Activated CD4-positive, alpha-beta memory T cell treated with anti-CD3 and anti-CD28 coated beads for 36 hours (primary cell): ENCODE measurements around the gene CARMIL1. TPM values are rescaled to one million over a fixed set of nuclear protein-coding genes. Genes with fewer than 3 reads are reported as not detected.

Experiments
- CTCF ChIA-PET: fragments of 350-600 bp; sonication (Branson Sonifier 250); formaldehyde crosslinking; loops from one replicate; lab custom pipeline; 2021; ENCODE audit warnings: antibody characterized with exemption, inconsistent platforms; lab: Charles Lee
- POLR2A ChIA-PET: fragments of 350-600 bp; sonication (Branson Sonifier 250); formaldehyde crosslinking; loops from one replicate; lab custom pipeline; 2021; ENCODE audit warnings: antibody characterized with exemption; lab: Charles Lee
- DNase-seq: peaks from one replicate; pipeline ENCODE4 v3.0.0-alpha.2; 2020
- H3K27ac Mint-ChIP-seq: one replicate; pipeline ENCODE4 v1.8.0; 2021; ENCODE audit warnings: mixed read lengths
- H3K27me3 Mint-ChIP-seq: one replicate; pipeline ENCODE4 v1.8.0; 2021; ENCODE audit warnings: mixed read lengths
- H3K36me3 Mint-ChIP-seq: one replicate; pipeline ENCODE4 v1.8.0; 2021; ENCODE audit warnings: mixed read lengths
- H3K4me1 Mint-ChIP-seq: one replicate; pipeline ENCODE4 v1.8.0; 2021; ENCODE audit warnings: low read depth, mixed read lengths
- H3K4me3 Mint-ChIP-seq: one replicate; pipeline ENCODE4 v1.8.0; 2021; ENCODE audit warnings: mild to moderate bottlenecking, mixed read lengths
- H3K9me3 Mint-ChIP-seq: one replicate; pipeline ENCODE4 v1.8.0; 2021; ENCODE audit warnings: mixed read lengths
- intact Hi-C: fragments of 100-400 bp; cut with micrococcal nuclease; formaldehyde crosslinking; loops from one replicate; pipeline ENCODE4 v1.15.1; 2023
- total RNA-seq, 2 experiments: library from RNA; stranded (reverse); gene quantifications; one replicate each; pipeline ENCODE4 v1.2.3, GENCODE V29; 2021

CARMIL1 gene
- total RNA-seq, 2 experiments from 2014 or later: 2.4 to 2.7 TPM

DNA sequence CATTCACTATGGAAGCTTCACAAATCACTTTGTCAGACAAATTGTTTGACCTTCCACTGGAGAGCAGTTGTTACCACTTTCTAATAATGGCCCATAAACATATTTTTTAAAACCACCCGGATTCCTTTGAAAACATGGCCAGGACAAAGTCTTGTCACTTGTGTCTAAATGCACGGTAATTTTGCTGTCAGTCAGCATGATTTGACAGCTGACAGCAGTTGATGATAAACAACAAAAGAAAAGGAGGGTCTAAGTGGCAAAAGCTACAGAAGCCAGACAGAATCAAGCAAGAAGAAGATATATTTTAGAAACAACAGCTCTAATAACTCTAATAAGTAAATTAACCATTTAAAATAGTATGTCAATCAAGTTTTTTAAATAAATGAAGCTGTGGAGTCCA, 27.7 kb upstream of the CARMIL1 start:
- no peaks in the 10 kb centered on the region for H3K9me3 Mint-ChIP-seq
- H3K27me3 Mint-ChIP-seq: peaks cover 13% of the 10 kb centered on the region
- H3K27ac Mint-ChIP-seq: no peak overlapping the region
- ChIA-PET CTCF (interaction anchor here (1.4 to 5.5 kb wide), 5 partner anchors 14 to 305 kb away, joined by 5 to 29 read pairs (median 7); partner anchors contain the start of gene CARMIL1), POLR2A (interaction anchor here (0.6 kb wide), 2 partner anchors 17 to 200 kb away, joined by 3 to 4 read pairs; no protein-coding TSS in a partner anchor)
- intact Hi-C loops: loop anchor here (2.0 kb wide), 1 partner anchor 113 kb away; no protein-coding TSS in a partner anchor
- H3K4me3 Mint-ChIP-seq: no peak overlapping the region
- peaks cover 11% of the 10 kb centered on the region for H3K4me1 Mint-ChIP-seq
- no peak for DNase-seq
- H3K36me3 Mint-ChIP-seq: no peaks in the 10 kb centered on the region

GRCh38 chr6:25253351-25253750, 25.8 kb upstream of the CARMIL1 start:
- H3K27ac Mint-ChIP-seq: no peak overlapping the region
- no peaks in the 10 kb centered on the region for H3K36me3 Mint-ChIP-seq
- POLR2A ChIA-PET: no interaction called here
- H3K27me3 Mint-ChIP-seq: peaks cover 14% of the 10 kb centered on the region
- no peak overlapping the region for H3K4me3 Mint-ChIP-seq
- CTCF ChIA-PET: interaction anchor here (1.3 to 5.5 kb wide), 3 partner anchors 12 to 237 kb away, joined by 3 to 29 read pairs (median 5); no protein-coding TSS in a partner anchor
- intact Hi-C loops: no loop called here
- H3K4me1 Mint-ChIP-seq: peaks cover 11% of the 10 kb centered on the region
- no peaks in the 10 kb centered on the region for H3K9me3 Mint-ChIP-seq
- no peak for DNase-seq

GRCh38 chr6:25254671-25255070, 24.5 kb upstream of the CARMIL1 start:
- Mint-ChIP-seq H3K4me1 (peaks cover 11% of the 10 kb centered on the region), H3K4me3 (no peak overlapping the region), H3K9me3 (no peaks in the 10 kb centered on the region), H3K27ac (no peak overlapping the region), H3K27me3 (peaks cover 14% of the 10 kb centered on the region), H3K36me3 (no peaks in the 10 kb centered on the region)
- intact Hi-C loops: no loop called here
- DNase-seq: no peak
- ChIA-PET POLR2A (no interaction called here), CTCF (interaction anchor here (1.0 to 5.5 kb wide), 2 partner anchors 11 kb away, joined by 3 to 29 read pairs; no protein-coding TSS in a partner anchor)

DNA sequence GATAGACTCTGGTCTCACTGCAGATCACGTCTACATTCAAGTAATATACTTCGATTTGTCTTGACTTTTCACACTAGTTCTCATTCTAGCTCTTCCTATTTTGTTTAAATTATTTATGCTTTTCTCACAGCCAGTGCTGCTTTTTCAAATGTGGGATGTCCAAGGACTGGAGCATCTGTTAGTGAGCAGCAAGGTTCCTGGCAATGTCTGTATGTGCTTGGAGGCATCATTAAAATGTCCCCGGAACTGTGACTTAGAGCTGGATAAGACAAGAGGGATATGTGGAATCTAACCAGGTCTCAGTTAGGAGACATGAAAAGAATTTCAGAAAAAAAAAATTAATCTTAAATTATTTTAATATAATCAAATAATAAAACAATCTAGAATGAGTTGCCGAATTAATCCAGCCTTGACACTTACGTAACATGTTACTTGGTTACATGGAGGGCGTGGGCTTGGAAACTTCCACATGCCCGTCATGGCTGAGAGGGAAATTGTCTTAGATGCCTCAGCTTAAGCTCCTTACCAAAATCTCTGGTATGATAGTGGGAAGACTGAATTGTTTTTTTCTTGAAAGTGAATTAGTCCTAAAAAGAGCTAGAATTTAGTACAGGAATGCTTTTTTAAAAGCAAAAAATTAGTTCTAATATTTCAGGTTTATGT, 21.4 kb upstream of the CARMIL1 start:
- DNase-seq: no peak
- POLR2A ChIA-PET: no interaction called here
- CTCF ChIA-PET: interaction anchor here (1.8 to 3.2 kb wide), 3 partner anchors 8 to 232 kb away, joined by 6 to 14 read pairs (median 9); no protein-coding TSS in a partner anchor
- H3K9me3 Mint-ChIP-seq: no peaks in the 10 kb centered on the region
- intact Hi-C loops: no loop called here
- H3K4me1 Mint-ChIP-seq: no peaks in the 10 kb centered on the region
- peaks cover 4% of the 10 kb centered on the region for H3K27me3 Mint-ChIP-seq
- no peaks in the 10 kb centered on the region for H3K36me3 Mint-ChIP-seq
- H3K27ac Mint-ChIP-seq: no peak overlapping the region
- no peak overlapping the region for H3K4me3 Mint-ChIP-seq

DNA sequence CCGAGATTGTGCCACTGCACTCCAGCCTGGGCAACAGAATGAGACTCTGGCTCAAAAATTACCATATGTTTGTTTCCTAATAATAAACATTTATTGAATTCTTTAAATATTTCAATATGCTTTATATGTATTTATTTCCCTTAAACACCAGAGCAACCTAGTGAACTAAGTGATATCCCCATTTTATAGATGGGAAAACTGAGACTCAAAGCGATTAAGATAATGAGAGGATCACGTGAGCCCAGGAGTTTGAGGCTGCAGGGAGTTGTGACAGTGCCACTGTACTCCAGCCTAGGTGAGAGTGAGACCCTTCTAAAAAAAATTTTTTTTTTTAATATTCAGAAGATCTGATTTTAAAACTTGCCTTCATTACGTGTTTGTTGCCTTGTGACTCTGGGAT, 19.4 kb upstream of the CARMIL1 start:
- intact Hi-C loops: no loop called here
- Mint-ChIP-seq H3K4me3 (no peak overlapping the region), H3K27me3 (peaks cover 6% of the 10 kb centered on the region), H3K27ac (no peak overlapping the region), H3K4me1 (no peaks in the 10 kb centered on the region), H3K9me3 (no peaks in the 10 kb centered on the region), H3K36me3 (no peaks in the 10 kb centered on the region)
- DNase-seq: no peak
- CTCF ChIA-PET: no interaction called here
- POLR2A ChIA-PET: no interaction called here

DNA sequence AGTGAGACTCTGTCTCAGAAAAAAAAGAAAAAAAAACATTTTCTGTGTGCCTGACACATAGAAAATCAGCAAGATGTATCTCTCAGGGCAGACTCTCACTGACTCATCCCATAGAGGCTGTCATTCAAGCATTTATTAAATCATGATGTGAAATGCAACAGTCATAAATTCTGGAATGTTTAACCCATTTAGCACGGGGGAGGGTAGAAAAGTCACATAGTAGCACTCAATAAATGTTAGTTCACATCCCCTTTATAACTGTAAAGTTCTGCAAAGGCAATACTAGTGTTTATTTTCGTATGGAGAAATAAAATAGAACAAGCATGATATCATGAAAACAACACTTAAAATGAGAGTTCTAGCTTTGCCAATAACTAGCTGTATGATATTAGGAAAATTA, 15.5 kb upstream of the CARMIL1 start:
- Mint-ChIP-seq H3K27ac (no peak overlapping the region), H3K4me3 (no peak overlapping the region), H3K27me3 (peaks cover 3% of the 10 kb centered on the region), H3K36me3 (no peaks in the 10 kb centered on the region), H3K4me1 (no peaks in the 10 kb centered on the region), H3K9me3 (no peaks in the 10 kb centered on the region)
- DNase-seq: no peak
- ChIA-PET CTCF (interaction anchor here (0.7 to 4.5 kb wide), 5 partner anchors 8 to 293 kb away, joined by 3 to 207 read pairs (median 9); no protein-coding TSS in a partner anchor), POLR2A (no interaction called here)
- intact Hi-C loops: no loop called here

DNA sequence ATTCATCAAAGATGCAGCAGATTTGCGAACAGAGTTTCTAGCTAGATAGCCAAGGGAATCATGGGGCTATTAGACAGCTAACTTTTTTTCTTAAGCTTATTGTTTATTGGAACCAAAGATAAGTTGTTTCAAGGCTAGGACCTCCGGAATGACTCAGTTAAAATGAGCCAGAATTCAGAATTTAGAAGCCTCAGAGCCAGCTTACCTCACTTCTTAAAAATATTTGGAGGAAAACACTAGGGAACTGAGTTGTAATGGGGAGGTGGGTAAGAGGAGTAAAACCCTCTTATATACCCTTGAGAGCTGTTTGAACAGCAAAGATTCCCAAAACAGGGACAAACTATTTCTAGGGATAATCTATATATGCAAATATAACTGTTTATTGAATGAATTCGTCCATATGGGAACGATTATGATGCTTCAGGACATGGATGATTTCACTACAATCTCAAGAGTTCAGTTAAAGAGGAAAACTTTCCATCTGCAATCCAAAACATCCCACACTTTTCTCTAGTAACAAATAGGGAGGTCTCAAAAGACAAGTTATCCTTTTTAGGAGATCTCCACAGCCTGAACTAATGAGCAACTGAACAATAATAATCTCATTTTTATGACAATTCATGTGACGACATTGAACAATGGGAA, 12.6 kb upstream of the CARMIL1 start:
- Mint-ChIP-seq H3K27me3 (peaks cover 4% of the 10 kb centered on the region), H3K9me3 (no peaks in the 10 kb centered on the region), H3K27ac (no peak overlapping the region), H3K36me3 (no peaks in the 10 kb centered on the region), H3K4me3 (no peak overlapping the region), H3K4me1 (no peaks in the 10 kb centered on the region)
- POLR2A ChIA-PET: no interaction called here
- DNase-seq: no peak
- intact Hi-C loops: no loop called here
- CTCF ChIA-PET: interaction anchor here (0.6 to 4.5 kb wide), 42 partner anchors 9 to 760 kb away, joined by 3 to 207 read pairs (median 6); partner anchors contain the start of gene CARMIL1

GRCh38 chr6:25267662-25268061, 11.5 kb upstream of the CARMIL1 start:
- H3K4me1 Mint-ChIP-seq: no peaks in the 10 kb centered on the region
- no peak overlapping the region for H3K4me3 Mint-ChIP-seq
- H3K27ac Mint-ChIP-seq: no peak overlapping the region
- no peak for DNase-seq
- ChIA-PET CTCF (interaction anchor here (1.3 kb wide), 1 partner anchor 222 kb away, joined by 3 read pairs; no protein-coding TSS in a partner anchor), POLR2A (no interaction called here)
- no peaks in the 10 kb centered on the region for H3K36me3 Mint-ChIP-seq
- H3K27me3 Mint-ChIP-seq: peaks cover 11% of the 10 kb centered on the region
- H3K9me3 Mint-ChIP-seq: no peaks in the 10 kb centered on the region
- intact Hi-C loops: no loop called here

DNA sequence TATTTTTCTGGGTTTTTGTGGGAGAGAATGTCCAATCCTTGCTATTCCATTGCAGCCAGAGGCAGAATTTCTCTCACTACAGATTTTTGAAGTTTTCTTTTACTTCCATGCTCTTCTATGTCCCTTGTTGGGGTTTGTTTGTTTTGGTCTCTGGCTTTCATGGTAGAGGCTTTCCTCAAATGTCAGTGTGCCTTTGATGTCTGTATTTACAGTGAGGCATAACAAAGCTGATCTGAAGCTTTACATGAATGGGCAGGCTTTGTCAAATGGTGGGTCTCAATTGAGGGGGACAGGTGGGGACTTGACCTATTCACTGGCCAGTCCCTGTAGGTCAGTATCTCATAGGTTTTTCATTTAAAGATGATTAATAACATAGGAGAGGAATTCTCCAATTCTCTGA, 8.6 kb upstream of the CARMIL1 start:
- Mint-ChIP-seq H3K9me3 (no peaks in the 10 kb centered on the region), H3K27ac (no peak overlapping the region), H3K4me1 (no peaks in the 10 kb centered on the region), H3K27me3 (peaks cover 12% of the 10 kb centered on the region), H3K4me3 (no peak overlapping the region), H3K36me3 (no peaks in the 10 kb centered on the region)
- ChIA-PET CTCF (interaction anchor here (0.6 to 1.7 kb wide), 4 partner anchors 37 to 519 kb away, joined by 3 to 6 read pairs (median 3); no protein-coding TSS in a partner anchor), POLR2A (no interaction called here)
- intact Hi-C loops: no loop called here
- DNase-seq: no peak

DNA sequence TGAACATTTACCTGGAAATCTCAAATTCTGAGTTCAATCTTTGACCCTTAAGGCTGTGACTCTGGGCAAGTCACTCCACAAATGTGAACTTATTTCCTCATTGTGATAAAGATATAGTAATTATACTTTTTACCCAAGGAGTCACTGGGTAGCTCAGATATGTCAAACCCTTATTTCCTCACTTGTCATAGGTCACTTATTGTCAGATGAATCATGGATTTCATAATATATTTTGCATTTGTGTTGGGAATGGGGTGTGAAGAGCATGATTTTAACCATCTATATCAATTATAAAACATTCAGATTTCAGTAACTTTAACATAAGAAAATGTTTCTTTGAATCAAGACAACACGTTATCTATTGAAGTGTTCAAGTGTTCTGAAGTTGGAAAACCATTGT, 3.7 kb upstream of the CARMIL1 start:
- Mint-ChIP-seq H3K36me3 (no peaks in the 10 kb centered on the region), H3K27ac (no peak overlapping the region), H3K4me3 (no peak overlapping the region), H3K9me3 (no peaks in the 10 kb centered on the region), H3K27me3 (peaks cover 12% of the 10 kb centered on the region), H3K4me1 (peaks cover 20% of the 10 kb centered on the region)
- intact Hi-C loops: no loop called here
- DNase-seq: no peak
- ChIA-PET CTCF (interaction anchor here (1.0 to 2.2 kb wide), 3 partner anchors 10 to 327 kb away, joined by 3 to 10 read pairs (median 5); no protein-coding TSS in a partner anchor), POLR2A (no interaction called here)

DNA sequence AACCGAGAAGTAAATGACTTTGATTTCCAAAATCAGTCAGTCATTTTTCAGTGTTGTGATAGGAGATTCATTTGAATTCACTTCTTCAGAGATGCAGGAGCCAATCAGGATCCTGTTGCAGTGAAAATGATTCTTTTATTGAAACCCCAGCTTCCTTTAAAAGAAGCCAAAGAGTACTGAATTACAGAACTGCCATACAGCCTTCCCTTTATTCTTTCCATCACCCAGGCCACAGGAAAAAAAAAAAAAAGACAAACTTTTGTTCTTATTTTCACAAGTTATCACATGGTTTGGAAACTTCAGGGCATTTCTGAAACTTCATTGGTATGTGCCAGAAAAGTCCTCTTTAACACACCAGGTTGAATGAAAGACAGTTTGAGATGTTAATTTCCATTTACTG, 1.8 kb upstream of the CARMIL1 start:
- no peak for DNase-seq
- Mint-ChIP-seq H3K27me3 (peaks cover 5% of the 10 kb centered on the region), H3K9me3 (no peaks in the 10 kb centered on the region), H3K4me3 (no peak overlapping the region), H3K27ac (no peak overlapping the region), H3K4me1 (peaks cover 22% of the 10 kb centered on the region), H3K36me3 (no peaks in the 10 kb centered on the region)
- ChIA-PET POLR2A (no interaction called here), CTCF (interaction anchor here (4.4 to 4.7 kb wide), 2 partner anchors 12 to 213 kb away, joined by 52 to 79 read pairs; no protein-coding TSS in a partner anchor)
- intact Hi-C loops: no loop called here

GRCh38 chr6:25277857-25278256, 1.3 kb upstream of the CARMIL1 start:
- H3K27me3 Mint-ChIP-seq: peaks cover 3% of the 10 kb centered on the region
- DNase-seq: no peak
- peak overlapping the region; percentile 52 for H3K4me3 Mint-ChIP-seq
- no peaks in the 10 kb centered on the region for H3K9me3 Mint-ChIP-seq
- no peak overlapping the region for H3K27ac Mint-ChIP-seq
- intact Hi-C loops: loop anchor here (1.0 to 2.0 kb wide), 3 partner anchors 93 to 212 kb away; no protein-coding TSS in a partner anchor
- POLR2A ChIA-PET: no interaction called here
- no peaks in the 10 kb centered on the region for H3K36me3 Mint-ChIP-seq
- CTCF ChIA-PET: interaction anchor here (0.8 to 4.7 kb wide), 7 partner anchors 12 to 740 kb away, joined by 3 to 79 read pairs (median 4); a partner anchor contains a TSS
- H3K4me1 Mint-ChIP-seq: peaks cover 24% of the 10 kb centered on the region
